ENCODE results near the gene TP63. TPM values are rescaled to one million over a fixed set of nuclear protein-coding genes. Genes with fewer than 3 reads are reported as not detected.

TP63 gene
- total and polyA plus RNA-seq, 2 experiments from 2014 or later = not detected

DNA sequence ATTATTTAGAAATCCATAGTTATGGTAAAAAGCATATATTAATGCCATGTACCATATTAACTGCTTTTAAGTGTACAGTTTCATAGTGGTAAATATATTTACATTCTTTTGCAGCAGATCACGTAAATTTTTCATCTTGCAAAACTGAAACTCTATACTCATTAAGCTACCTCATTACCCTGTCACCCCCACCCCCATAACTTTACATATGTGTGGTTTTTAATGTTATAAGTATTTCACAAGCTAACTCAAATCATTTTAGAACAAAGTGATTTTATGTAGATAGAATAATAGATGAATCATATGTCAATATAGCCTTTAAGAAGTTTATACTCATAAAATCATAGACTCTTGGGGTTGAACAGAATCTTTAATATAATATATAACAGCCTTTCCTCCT is 7.1 kb upstream of the TP63 start:
- H4K20me1 ChIP-seq (replicated peaks; ENCODE audit: insufficient read depth) = no peaks in the 10 kb centered on the region
- no peak overlapping the region for H3K4me3 ChIP-seq

DNA sequence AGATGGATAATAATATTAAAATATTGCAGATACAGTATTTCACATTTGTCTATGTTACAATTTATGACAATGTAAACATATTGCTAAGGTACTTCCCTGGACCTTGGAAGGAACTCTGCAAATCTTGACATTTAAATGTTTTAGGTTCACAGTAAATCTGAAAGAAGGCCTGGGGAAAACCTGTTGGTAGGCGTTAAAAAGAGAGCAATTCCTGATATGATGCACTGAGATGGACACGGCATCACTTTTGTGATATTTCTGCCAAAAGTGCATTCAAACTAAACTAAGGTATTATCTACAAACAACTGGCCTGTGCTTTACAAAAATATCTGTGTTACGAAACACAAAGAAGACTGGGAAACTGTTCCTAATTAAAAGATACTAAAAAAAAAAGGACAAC is 6.1 kb upstream of the TP63 start:
- H3K4me2 ChIP-seq = no peak overlapping the region
- H3K9me2 ChIP-seq (ENCODE audit: insufficient read depth) = no peaks in the 10 kb centered on the region
- H3K4me1 ChIP-seq (ENCODE audit: insufficient read depth) = no peaks in the 10 kb centered on the region
- Mint-ChIP-seq H3K4me1 (no peaks in the 10 kb centered on the region; the same call in 2 of the 3 replicates), H3K27me3 (ENCODE audit: insufficient read depth, low read depth, poor library complexity) (no peaks in the 10 kb centered on the region), H3K4me3 (no peak overlapping the region), H3K27ac (no peak overlapping the region), H3K9me3 (no peaks in the 10 kb centered on the region), H3K36me3 (ENCODE audit: low read depth) (no peaks in the 10 kb centered on the region)
- no peak overlapping the region for H3K27ac ChIP-seq (ENCODE audit: low read depth)
- ATAC-seq = no peak
- no peak overlapping the region for H2AFZ ChIP-seq
- TF ChIP-seq ZNF114 (CRISPR knock-in tag; IDR thresholded peaks at IDR 0.05) (no peak), POLR2AphosphoS5 (IDR thresholded peaks at IDR 0.05; ENCODE audit: low read depth) (no peak), NANOG (IDR thresholded peaks at IDR 0.05; ENCODE audit: borderline replicate concordance) (no peak), CREB1 (CRISPR knock-in tag; IDR thresholded peaks at IDR 0.05; ENCODE audit: low read depth) (no peak), EZH2 (IDR thresholded peaks at IDR 0.05; ENCODE audit: low read depth, unreplicated experiment) (no peak), ZNF331 (CRISPR knock-in tag; IDR thresholded peaks at IDR 0.05; ENCODE audit: low read depth) (no peak)
- TF ChIP-seq, protein P1, sequence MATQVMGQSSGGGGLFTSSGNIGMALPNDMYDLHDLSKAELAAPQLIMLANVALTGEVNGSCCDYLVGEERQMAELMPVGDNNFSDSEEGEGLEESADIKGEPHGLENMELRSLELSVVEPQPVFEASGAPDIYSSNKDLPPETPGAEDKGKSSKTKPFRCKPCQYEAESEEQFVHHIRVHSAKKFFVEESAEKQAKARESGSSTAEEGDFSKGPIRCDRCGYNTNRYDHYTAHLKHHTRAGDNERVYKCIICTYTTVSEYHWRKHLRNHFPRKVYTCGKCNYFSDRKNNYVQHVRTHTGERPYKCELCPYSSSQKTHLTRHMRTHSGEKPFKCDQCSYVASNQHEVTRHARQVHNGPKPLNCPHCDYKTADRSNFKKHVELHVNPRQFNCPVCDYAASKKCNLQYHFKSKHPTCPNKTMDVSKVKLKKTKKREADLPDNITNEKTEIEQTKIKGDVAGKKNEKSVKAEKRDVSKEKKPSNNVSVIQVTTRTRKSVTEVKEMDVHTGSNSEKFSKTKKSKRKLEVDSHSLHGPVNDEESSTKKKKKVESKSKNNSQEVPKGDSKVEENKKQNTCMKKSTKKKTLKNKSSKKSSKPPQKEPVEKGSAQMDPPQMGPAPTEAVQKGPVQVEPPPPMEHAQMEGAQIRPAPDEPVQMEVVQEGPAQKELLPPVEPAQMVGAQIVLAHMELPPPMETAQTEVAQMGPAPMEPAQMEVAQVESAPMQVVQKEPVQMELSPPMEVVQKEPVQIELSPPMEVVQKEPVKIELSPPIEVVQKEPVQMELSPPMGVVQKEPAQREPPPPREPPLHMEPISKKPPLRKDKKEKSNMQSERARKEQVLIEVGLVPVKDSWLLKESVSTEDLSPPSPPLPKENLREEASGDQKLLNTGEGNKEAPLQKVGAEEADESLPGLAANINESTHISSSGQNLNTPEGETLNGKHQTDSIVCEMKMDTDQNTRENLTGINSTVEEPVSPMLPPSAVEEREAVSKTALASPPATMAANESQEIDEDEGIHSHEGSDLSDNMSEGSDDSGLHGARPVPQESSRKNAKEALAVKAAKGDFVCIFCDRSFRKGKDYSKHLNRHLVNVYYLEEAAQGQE (IDR thresholded peaks at IDR 0.05; ENCODE audit: unreplicated experiment) = no peak
- TF ChIP-seq, protein P2, sequence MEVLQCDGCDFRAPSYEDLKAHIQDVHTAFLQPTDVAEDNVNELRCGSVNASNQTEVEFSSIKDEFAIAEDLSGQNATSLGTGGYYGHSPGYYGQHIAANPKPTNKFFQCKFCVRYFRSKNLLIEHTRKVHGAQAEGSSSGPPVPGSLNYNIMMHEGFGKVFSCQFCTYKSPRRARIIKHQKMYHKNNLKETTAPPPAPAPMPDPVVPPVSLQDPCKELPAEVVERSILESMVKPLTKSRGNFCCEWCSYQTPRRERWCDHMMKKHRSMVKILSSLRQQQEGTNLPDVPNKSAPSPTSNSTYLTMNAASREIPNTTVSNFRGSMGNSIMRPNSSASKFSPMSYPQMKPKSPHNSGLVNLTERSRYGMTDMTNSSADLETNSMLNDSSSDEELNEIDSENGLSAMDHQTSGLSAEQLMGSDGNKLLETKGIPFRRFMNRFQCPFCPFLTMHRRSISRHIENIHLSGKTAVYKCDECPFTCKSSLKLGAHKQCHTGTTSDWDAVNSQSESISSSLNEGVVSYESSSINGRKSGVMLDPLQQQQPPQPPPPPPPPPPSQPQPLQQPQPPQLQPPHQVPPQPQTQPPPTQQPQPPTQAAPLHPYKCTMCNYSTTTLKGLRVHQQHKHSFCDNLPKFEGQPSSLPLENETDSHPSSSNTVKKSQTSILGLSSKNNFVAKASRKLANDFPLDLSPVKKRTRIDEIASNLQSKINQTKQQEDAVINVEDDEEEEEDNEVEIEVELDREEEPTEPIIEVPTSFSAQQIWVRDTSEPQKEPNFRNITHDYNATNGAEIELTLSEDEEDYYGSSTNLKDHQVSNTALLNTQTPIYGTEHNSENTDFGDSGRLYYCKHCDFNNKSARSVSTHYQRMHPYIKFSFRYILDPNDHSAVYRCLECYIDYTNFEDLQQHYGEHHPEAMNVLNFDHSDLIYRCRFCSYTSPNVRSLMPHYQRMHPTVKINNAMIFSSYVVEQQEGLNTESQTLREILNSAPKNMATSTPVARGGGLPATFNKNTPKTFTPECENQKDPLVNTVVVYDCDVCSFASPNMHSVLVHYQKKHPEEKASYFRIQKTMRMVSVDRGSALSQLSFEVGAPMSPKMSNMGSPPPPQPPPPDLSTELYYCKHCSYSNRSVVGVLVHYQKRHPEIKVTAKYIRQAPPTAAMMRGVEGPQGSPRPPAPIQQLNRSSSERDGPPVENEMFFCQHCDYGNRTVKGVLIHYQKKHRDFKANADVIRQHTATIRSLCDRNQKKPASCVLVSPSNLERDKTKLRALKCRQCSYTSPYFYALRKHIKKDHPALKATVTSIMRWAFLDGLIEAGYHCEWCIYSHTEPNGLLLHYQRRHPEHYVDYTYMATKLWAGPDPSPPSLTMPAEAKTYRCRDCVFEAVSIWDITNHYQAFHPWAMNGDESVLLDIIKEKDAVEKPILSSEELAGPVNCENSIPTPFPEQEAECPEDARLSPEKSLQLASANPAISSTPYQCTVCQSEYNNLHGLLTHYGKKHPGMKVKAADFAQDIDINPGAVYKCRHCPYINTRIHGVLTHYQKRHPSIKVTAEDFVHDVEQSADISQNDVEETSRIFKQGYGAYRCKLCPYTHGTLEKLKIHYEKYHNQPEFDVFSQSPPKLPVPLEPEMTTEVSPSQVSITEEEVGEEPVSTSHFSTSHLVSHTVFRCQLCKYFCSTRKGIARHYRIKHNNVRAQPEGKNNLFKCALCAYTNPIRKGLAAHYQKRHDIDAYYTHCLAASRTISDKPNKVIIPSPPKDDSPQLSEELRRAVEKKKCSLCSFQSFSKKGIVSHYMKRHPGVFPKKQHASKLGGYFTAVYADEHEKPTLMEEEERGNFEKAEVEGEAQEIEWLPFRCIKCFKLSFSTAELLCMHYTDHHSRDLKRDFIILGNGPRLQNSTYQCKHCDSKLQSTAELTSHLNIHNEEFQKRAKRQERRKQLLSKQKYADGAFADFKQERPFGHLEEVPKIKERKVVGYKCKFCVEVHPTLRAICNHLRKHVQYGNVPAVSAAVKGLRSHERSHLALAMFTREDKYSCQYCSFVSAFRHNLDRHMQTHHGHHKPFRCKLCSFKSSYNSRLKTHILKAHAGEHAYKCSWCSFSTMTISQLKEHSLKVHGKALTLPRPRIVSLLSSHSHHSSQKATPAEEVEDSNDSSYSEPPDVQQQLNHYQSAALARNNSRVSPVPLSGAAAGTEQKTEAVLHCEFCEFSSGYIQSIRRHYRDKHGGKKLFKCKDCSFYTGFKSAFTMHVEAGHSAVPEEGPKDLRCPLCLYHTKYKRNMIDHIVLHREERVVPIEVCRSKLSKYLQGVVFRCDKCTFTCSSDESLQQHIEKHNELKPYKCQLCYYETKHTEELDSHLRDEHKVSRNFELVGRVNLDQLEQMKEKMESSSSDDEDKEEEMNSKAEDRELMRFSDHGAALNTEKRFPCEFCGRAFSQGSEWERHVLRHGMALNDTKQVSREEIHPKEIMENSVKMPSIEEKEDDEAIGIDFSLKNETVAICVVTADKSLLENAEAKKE (CRISPR knock-in tag; IDR thresholded peaks at IDR 0.05) = no peak
- TF ChIP-seq, protein P3, sequence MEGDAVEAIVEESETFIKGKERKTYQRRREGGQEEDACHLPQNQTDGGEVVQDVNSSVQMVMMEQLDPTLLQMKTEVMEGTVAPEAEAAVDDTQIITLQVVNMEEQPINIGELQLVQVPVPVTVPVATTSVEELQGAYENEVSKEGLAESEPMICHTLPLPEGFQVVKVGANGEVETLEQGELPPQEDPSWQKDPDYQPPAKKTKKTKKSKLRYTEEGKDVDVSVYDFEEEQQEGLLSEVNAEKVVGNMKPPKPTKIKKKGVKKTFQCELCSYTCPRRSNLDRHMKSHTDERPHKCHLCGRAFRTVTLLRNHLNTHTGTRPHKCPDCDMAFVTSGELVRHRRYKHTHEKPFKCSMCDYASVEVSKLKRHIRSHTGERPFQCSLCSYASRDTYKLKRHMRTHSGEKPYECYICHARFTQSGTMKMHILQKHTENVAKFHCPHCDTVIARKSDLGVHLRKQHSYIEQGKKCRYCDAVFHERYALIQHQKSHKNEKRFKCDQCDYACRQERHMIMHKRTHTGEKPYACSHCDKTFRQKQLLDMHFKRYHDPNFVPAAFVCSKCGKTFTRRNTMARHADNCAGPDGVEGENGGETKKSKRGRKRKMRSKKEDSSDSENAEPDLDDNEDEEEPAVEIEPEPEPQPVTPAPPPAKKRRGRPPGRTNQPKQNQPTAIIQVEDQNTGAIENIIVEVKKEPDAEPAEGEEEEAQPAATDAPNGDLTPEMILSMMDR (conservative IDR thresholded peaks at IDR 0.05; ENCODE audit: low read depth in 2 of 2) = no peak
- H3K79me2 ChIP-seq (replicated peaks; ENCODE audit: insufficient read depth) = no peaks in the 10 kb centered on the region
- H3F3A ChIP-seq (replicated peaks; ENCODE audit: low read depth) = no peaks in the 10 kb centered on the region
- no peaks in the 10 kb centered on the region for H3K36me3 ChIP-seq (ENCODE audit: insufficient read depth)
- no peak overlapping the region for H3K4me3 ChIP-seq
- no peaks in the 10 kb centered on the region for H4K20me1 ChIP-seq (replicated peaks; ENCODE audit: insufficient read depth)
- DNase-seq (ENCODE audit: low spot score) = no peak
- H3K27me3 ChIP-seq (ENCODE audit: insufficient read depth) = no peaks in the 10 kb centered on the region

More for the DNA sequence above, 7.1 kb upstream of the TP63 start:
- no peak overlapping the region for H3K4me3 Mint-ChIP-seq
- Histone ChIP-seq H3K27me3 (ENCODE audit: insufficient read depth) (no peaks in the 10 kb centered on the region), H3F3A (replicated peaks; ENCODE audit: low read depth) (no peaks in the 10 kb centered on the region), H3K9me2 (ENCODE audit: insufficient read depth) (peaks cover 4% of the 10 kb centered on the region; the same call in 1 of the 2 replicates), H3K4me2 (no peak overlapping the region), H3K27ac (ENCODE audit: low read depth) (no peak overlapping the region), H3K79me2 (replicated peaks; ENCODE audit: insufficient read depth) (no peaks in the 10 kb centered on the region), H3K4me1 (ENCODE audit: insufficient read depth) (no peaks in the 10 kb centered on the region), H3K36me3 (ENCODE audit: insufficient read depth) (no peaks in the 10 kb centered on the region), H2AFZ (no peak overlapping the region)
- ATAC-seq (no peak), DNase-seq (ENCODE audit: low spot score) (no peak)
- no peak overlapping the region for H3K27ac Mint-ChIP-seq
- no peak for TF ChIP-seq NANOG (IDR thresholded peaks at IDR 0.05; ENCODE audit: borderline replicate concordance)
- no peaks in the 10 kb centered on the region for H3K36me3 Mint-ChIP-seq (ENCODE audit: low read depth)
- H3K27me3 Mint-ChIP-seq (ENCODE audit: insufficient read depth, low read depth, poor library complexity) = no peaks in the 10 kb centered on the region
- no peaks in the 10 kb centered on the region for H3K9me3 Mint-ChIP-seq
- no peaks in the 10 kb centered on the region for H3K4me1 Mint-ChIP-seq

Measured in GM23338 (cell line).